Breast epithelium (tissue), 3 donors: ENCODE results near the gene BORA.

Source experiments
- CTCF ChIP-seq, 3 donors: fragments of 450-650 bp; IDR thresholded peaks; one replicate each; pipeline ENCODE4 v1.5.1; 2016 to 2017; ENCODE audit warnings: antibody characterized with exemption in 3 of 3, mild to moderate bottlenecking in 3 of 3, moderate library complexity in 3 of 3
- POLR2A ChIP-seq: fragments of 450-650 bp; IDR thresholded peaks from one replicate; pipeline ENCODE4 v1.6.1; 2016; ENCODE audit warnings: antibody characterized with exemption, mild to moderate bottlenecking, moderate library complexity

DNA sequence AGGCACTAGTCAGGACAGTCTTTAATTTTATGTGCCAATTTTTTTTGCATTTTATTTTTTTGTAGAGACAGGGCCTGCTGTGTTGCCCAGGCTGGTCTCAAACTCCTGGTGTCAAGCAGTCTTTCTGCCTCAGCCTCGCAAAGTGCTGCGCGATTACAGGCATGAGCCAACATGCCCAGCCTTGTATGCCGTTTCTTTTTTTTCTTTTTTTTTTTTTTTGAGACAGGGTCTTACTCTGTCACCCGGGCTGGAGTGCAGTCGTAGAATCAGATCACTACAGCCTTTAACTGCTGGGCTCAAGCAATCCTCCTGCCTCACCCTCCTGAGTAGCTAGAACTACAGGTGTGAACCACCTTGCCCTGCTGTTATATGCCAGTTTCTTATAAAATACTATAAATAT lies 26.4 kb downstream of the BORA start:
- TF ChIP-seq CTCF (IDR thresholded peaks at IDR 0.05) (no peak), POLR2A (no peak)
